Measurements from ENCODE around the gene PFKFB3.

DNA sequence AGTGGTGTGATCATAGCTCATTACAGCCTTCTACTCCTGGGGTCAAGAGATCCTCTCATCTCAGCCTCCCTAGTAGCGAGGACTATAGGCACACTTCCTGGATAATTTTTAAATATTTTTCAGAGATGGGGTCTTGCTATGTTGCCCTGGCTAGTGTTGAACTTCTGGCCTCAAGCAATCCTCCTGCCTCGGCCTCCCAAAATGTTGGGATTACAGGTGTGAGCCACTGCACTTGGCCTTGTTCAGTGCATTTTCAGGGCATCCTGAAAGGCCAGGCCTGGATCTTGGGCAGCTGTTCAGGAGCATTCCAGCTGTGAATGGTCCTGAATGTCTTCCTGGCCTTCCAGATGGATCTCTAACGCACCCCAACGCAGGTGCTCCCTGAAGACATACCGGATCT, 95.7 kb downstream of the PFKFB3 start:
- TF ChIP-seq MAX (IDR thresholded peaks at IDR 0.05) (no peak), RAD21 (IDR thresholded peaks at IDR 0.05; ENCODE audit: low read depth) (no peak), EP300 (IDR thresholded peaks at IDR 0.05; ENCODE audit: borderline replicate concordance) (no peak), FOXM1 (IDR thresholded peaks at IDR 0.05; ENCODE audit: borderline replicate concordance, low read depth) (no peak), TEAD4 (IDR thresholded peaks at IDR 0.05) (no peak)
- TF ChIP-seq, protein P1, sequence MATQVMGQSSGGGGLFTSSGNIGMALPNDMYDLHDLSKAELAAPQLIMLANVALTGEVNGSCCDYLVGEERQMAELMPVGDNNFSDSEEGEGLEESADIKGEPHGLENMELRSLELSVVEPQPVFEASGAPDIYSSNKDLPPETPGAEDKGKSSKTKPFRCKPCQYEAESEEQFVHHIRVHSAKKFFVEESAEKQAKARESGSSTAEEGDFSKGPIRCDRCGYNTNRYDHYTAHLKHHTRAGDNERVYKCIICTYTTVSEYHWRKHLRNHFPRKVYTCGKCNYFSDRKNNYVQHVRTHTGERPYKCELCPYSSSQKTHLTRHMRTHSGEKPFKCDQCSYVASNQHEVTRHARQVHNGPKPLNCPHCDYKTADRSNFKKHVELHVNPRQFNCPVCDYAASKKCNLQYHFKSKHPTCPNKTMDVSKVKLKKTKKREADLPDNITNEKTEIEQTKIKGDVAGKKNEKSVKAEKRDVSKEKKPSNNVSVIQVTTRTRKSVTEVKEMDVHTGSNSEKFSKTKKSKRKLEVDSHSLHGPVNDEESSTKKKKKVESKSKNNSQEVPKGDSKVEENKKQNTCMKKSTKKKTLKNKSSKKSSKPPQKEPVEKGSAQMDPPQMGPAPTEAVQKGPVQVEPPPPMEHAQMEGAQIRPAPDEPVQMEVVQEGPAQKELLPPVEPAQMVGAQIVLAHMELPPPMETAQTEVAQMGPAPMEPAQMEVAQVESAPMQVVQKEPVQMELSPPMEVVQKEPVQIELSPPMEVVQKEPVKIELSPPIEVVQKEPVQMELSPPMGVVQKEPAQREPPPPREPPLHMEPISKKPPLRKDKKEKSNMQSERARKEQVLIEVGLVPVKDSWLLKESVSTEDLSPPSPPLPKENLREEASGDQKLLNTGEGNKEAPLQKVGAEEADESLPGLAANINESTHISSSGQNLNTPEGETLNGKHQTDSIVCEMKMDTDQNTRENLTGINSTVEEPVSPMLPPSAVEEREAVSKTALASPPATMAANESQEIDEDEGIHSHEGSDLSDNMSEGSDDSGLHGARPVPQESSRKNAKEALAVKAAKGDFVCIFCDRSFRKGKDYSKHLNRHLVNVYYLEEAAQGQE (IDR thresholded peaks at IDR 0.05; ENCODE audit: low read depth) = no peak
